Neuronal stem cell (in vitro differentiated cells): ENCODE results near the gene DENND1B.

Source experiments
- DNase-seq: peaks from one replicate; pipeline ENCODE4 v3.0.0-alpha.2; 2013; ENCODE audit warnings: low spot score
- H2AFZ ChIP-seq: one replicate; pipeline ENCODE4 v1.6.1; 2013; ENCODE audit warnings: mild to moderate bottlenecking, low read length, inconsistent platforms
- H2AK5ac ChIP-seq: 2 replicates; pipeline ENCODE4 v1.6.1; 2013; ENCODE audit warnings: low read depth, mild to moderate bottlenecking, inconsistent platforms, low read length, moderate library complexity, mixed read lengths
- H2BK120ac ChIP-seq: 2 replicates; pipeline ENCODE4 v1.6.1; 2013; ENCODE audit warnings: low read depth, mild to moderate bottlenecking, inconsistent platforms, low read length, moderate library complexity, mixed read lengths
- H2BK12ac ChIP-seq: one replicate; pipeline ENCODE4 v1.6.1; 2013; ENCODE audit warnings: low read length, inconsistent platforms
- H2BK15ac ChIP-seq: 2 replicates; pipeline ENCODE4 v1.6.1; 2013; ENCODE audit warnings: mild to moderate bottlenecking, low read length, inconsistent platforms, mixed read lengths
- H2BK5ac ChIP-seq: one replicate; pipeline ENCODE4 v1.6.1; 2013; ENCODE audit warnings: inconsistent platforms, mild to moderate bottlenecking, low read length, moderate library complexity
- H3K14ac ChIP-seq: one replicate; pipeline ENCODE4 v1.6.1; 2013; ENCODE audit warnings: low read length, inconsistent platforms
- H3K18ac ChIP-seq: 2 replicates; pipeline ENCODE4 v1.6.1; 2013; ENCODE audit warnings: low read length, inconsistent platforms
- H3K23ac ChIP-seq: 2 replicates; pipeline ENCODE4 v1.6.1; 2013; ENCODE audit warnings: low read depth, mild to moderate bottlenecking, mixed read lengths, low read length, inconsistent platforms; ENCODE audit not compliant: poor library complexity
- H3K27ac ChIP-seq: replicated peaks from 3 replicates; pipeline ENCODE4 v1.5.1; 2013; ENCODE audit warnings: low read length, inconsistent platforms
- H3K27me3 ChIP-seq, 3 experiments: 2 replicates each; pipeline ENCODE4 v1.6.1; 2013; ENCODE audit warnings: low read length in 3 of 3, mild to moderate bottlenecking in 2 of 3, inconsistent platforms in 1 of 3, low read depth in 1 of 3, mixed read lengths in 1 of 3, moderate library complexity in 1 of 3; ENCODE audit not compliant: control insufficient read depth in 3 of 3, insufficient read depth in 3 of 3
- H3K36me3 ChIP-seq, 2 donors: replicated peaks in 1 of 2; 2 replicates each; pipeline ENCODE4 v1.6.1; 2013; ENCODE audit warnings: low read length in 2 of 2; ENCODE audit not compliant: control insufficient read depth in 2 of 2, insufficient read depth in 2 of 2
- H3K4ac ChIP-seq: 2 replicates; pipeline ENCODE4 v1.6.1; 2013; ENCODE audit warnings: inconsistent platforms, mild to moderate bottlenecking, low read length, moderate library complexity
- H3K4me1 ChIP-seq, 2 donors: 1 replicate in 1 of 2; 2 replicates in 1 of 2; pipeline ENCODE4 v1.6.1; 2013; ENCODE audit warnings: low read length in 2 of 2, low read depth in 1 of 2; ENCODE audit not compliant: control insufficient read depth in 2 of 2, insufficient read depth in 1 of 2
- H3K4me2 ChIP-seq: one replicate; pipeline ENCODE4 v1.6.1; 2013; ENCODE audit warnings: mild to moderate bottlenecking, low read length, inconsistent platforms; ENCODE audit not compliant: insufficient read depth, poor library complexity, severe bottlenecking
- H3K4me3 ChIP-seq, 2 donors: 2 replicates each; pipeline ENCODE4 v1.5.1; 2013; ENCODE audit warnings: low read length in 2 of 2, mild to moderate bottlenecking in 2 of 2, inconsistent platforms in 1 of 2, moderate library complexity in 1 of 2
- H3K79me1 ChIP-seq: one replicate; pipeline ENCODE4 v1.6.1; 2013; ENCODE audit warnings: low read depth, mild to moderate bottlenecking, inconsistent platforms, low read length, moderate library complexity
- H3K9ac ChIP-seq: one replicate; pipeline ENCODE4 v1.6.1; 2013; ENCODE audit warnings: mild to moderate bottlenecking, low read depth, low read length, inconsistent platforms; ENCODE audit not compliant: poor library complexity
- H3K9me3 ChIP-seq, 2 donors: replicated peaks in 1 of 2; 2 replicates each; pipeline versions ENCODE3 to v1.6.1; 2013; ENCODE audit warnings: low read length in 2 of 2, mild to moderate bottlenecking in 2 of 2, inconsistent platforms in 1 of 2, low read depth in 1 of 2, mixed read lengths in 1 of 2, moderate library complexity in 1 of 2; ENCODE audit not compliant: control insufficient read depth in 2 of 2, insufficient read depth in 1 of 2
- H4K8ac ChIP-seq: one replicate; pipeline ENCODE4 v1.6.1; 2013; ENCODE audit warnings: low read depth, mild to moderate bottlenecking, inconsistent platforms, low read length, moderate library complexity
- H4K91ac ChIP-seq: one replicate; pipeline ENCODE4 v1.6.1; 2013; ENCODE audit warnings: low read length, low read depth, mild to moderate bottlenecking, inconsistent platforms; ENCODE audit not compliant: poor library complexity
- WGBS, 2 donors: extraction: QIAGEN DNeasy Blood & Tissue Kit; methylation state at CpG; one replicate each; pipeline ENCODE4 v1.1.7; 2013; ENCODE audit warnings: missing lambda C conversion rate in 2 of 2, mixed read lengths in 1 of 2; ENCODE audit not compliant: insufficient read length in 2 of 2, insufficient replicate concordance in 1 of 2; ENCODE audit errors: extremely low coverage in 2 of 2; 5-methylcytosine and 5-hydroxymethylcytosine counted together

DENND1B gene

DNA sequence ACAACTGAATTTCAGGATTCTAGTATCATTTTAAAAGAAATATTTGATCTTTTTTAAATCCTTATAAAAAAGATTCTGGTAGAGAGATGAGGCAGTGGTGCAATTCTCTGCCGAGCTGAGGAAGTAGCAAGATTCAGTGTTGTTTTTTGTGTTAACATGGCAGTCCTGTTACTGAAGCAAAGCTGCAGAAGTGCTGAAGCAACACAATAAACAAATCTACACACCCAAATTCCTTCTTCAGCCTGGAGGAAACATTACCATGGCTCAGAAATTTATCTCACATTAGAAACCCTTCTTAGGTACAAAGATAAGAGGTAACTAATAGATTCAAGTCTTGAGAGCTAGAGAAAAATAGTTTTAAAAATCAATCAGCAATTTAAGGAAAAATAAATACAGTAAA is 216.0 kb downstream of the DENND1B start:
- no peak overlapping the region for H3K4me2 ChIP-seq
- H2BK120ac ChIP-seq = no peak overlapping the region
- no peak overlapping the region for H4K91ac ChIP-seq
- H3K4me1 ChIP-seq = no peaks in the 10 kb centered on the region
- H2AFZ ChIP-seq = no peak overlapping the region
- H3K79me1 ChIP-seq = no peaks in the 10 kb centered on the region
- no peak overlapping the region for H2BK5ac ChIP-seq
- H3K27me3 ChIP-seq = no peaks in the 10 kb centered on the region
- H3K14ac ChIP-seq = no peak overlapping the region
- H3K23ac ChIP-seq = no peak overlapping the region
- no peak overlapping the region for H2AK5ac ChIP-seq
- H3K18ac ChIP-seq = no peak overlapping the region
- no peak overlapping the region for H3K9ac ChIP-seq
- H3K9me3 ChIP-seq = no peaks in the 10 kb centered on the region
- H2BK15ac ChIP-seq = no peak overlapping the region
- H2BK12ac ChIP-seq = no peak overlapping the region
- no peak overlapping the region for H3K27ac ChIP-seq
- no peaks in the 10 kb centered on the region for H3K36me3 ChIP-seq
- no CpG with 5 or more reads among the region's 1 CpG for WGBS, 2 donors
- H3K4ac ChIP-seq = no peak overlapping the region
- no peak for DNase-seq
- H3K4me3 ChIP-seq = no peak overlapping the region
- H4K8ac ChIP-seq = no peak overlapping the region

- no peak overlapping the region for H3K9ac ChIP-seq
- no peak overlapping the region for H2AK5ac ChIP-seq
- H3K9me3 ChIP-seq = no peaks in the 10 kb centered on the region
- H3K27me3 ChIP-seq = no peaks in the 10 kb centered on the region
- no peaks in the 10 kb centered on the region for H3K4me1 ChIP-seq
- WGBS, 2 donors = no CpG with 5 or more reads among the region's 1 CpG
- no peak overlapping the region for H3K4ac ChIP-seq
- H2BK120ac ChIP-seq = no peak overlapping the region
- no peaks in the 10 kb centered on the region for H3K79me1 ChIP-seq
- no peak overlapping the region for H2BK5ac ChIP-seq
- H3K18ac ChIP-seq = no peak overlapping the region
- no peak overlapping the region for H3K4me2 ChIP-seq
- no peak overlapping the region for H3K14ac ChIP-seq
- no peak overlapping the region for H4K8ac ChIP-seq
- no peak overlapping the region for H3K23ac ChIP-seq
- H4K91ac ChIP-seq = no peak overlapping the region
- H2BK15ac ChIP-seq = no peak overlapping the region
- no peak overlapping the region for H3K4me3 ChIP-seq
- H2BK12ac ChIP-seq = no peak overlapping the region
- DNase-seq = no peak
- H3K36me3 ChIP-seq = no peaks in the 10 kb centered on the region
- H3K27ac ChIP-seq = no peak overlapping the region
- no peak overlapping the region for H2AFZ ChIP-seq
Measured at GRCh38 chr1:197557302-197557701, 218.0 kb downstream of the DENND1B start.

GRCh38 chr1:197553281-197553680 is 222.0 kb downstream of the DENND1B start:
- Histone ChIP-seq H2BK12ac (no peak overlapping the region), H4K91ac (no peak overlapping the region), H3K79me1 (no peaks in the 10 kb centered on the region), H3K9ac (no peak overlapping the region), H2BK15ac (no peak overlapping the region), H3K9me3 (no peaks in the 10 kb centered on the region), H3K4me1 (no peaks in the 10 kb centered on the region), H3K27ac (no peak overlapping the region), H3K4me3 (no peak overlapping the region), H2AFZ (no peak overlapping the region), H3K27me3 (no peaks in the 10 kb centered on the region), H4K8ac (no peak overlapping the region), H2AK5ac (no peak overlapping the region), H3K4ac (no peak overlapping the region), H3K23ac (no peak overlapping the region), H3K14ac (no peak overlapping the region), H3K18ac (no peak overlapping the region), H3K4me2 (no peak overlapping the region), H3K36me3 (no peaks in the 10 kb centered on the region), H2BK120ac (no peak overlapping the region), H2BK5ac (no peak overlapping the region)
- WGBS, 2 donors = no CpG with 5 or more reads among the region's 1 CpG
- DNase-seq = no peak

DNA sequence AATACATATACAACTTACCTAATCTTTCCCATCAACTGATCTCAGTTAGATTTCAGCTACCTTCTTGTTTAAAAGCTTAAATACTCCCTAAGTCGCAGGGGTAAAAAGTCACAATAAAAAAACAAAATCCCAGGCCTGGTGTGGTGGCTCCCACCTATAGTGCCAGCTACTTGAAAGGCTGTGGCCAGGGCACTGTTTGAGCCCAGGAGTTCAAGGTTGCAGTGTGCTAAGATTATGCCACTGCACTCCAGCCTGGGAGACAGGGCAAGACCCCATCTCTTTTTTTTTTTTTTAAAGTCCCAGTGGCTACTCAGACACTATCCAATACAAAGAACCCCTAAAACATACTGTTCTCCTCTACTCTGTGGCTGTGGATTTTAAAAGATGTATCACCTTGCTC is 228.3 kb downstream of the DENND1B start:
- no CpG with 5 or more reads among the region's 1 CpG for WGBS, 2 donors

More for the DNA sequence above, 228.3 kb downstream of the DENND1B start:
- DNase-seq = no peak
- no peak overlapping the region for H2BK15ac ChIP-seq
- no peak overlapping the region for H3K18ac ChIP-seq
- H3K4me3 ChIP-seq = no peak overlapping the region
- no peak overlapping the region for H2BK120ac ChIP-seq
- H3K23ac ChIP-seq = no peak overlapping the region
- no peaks in the 10 kb centered on the region for H3K36me3 ChIP-seq
- no peak overlapping the region for H2AFZ ChIP-seq
- no peak overlapping the region for H3K4ac ChIP-seq
- H2BK5ac ChIP-seq = no peak overlapping the region
- no peak overlapping the region for H3K4me2 ChIP-seq
- H3K27me3 ChIP-seq = no peaks in the 10 kb centered on the region
- H2AK5ac ChIP-seq = no peak overlapping the region
- H3K27ac ChIP-seq = no peak overlapping the region
- no peak overlapping the region for H4K8ac ChIP-seq
- no peak overlapping the region for H3K9ac ChIP-seq
- H3K4me1 ChIP-seq = no peaks in the 10 kb centered on the region
- no peak overlapping the region for H2BK12ac ChIP-seq
- H3K9me3 ChIP-seq = no peaks in the 10 kb centered on the region
- H3K79me1 ChIP-seq = no peaks in the 10 kb centered on the region
- no peak overlapping the region for H3K14ac ChIP-seq
- H4K91ac ChIP-seq = no peak overlapping the region
